ENCODE data around the gene RPSA.

Gene RPSA

DNA sequence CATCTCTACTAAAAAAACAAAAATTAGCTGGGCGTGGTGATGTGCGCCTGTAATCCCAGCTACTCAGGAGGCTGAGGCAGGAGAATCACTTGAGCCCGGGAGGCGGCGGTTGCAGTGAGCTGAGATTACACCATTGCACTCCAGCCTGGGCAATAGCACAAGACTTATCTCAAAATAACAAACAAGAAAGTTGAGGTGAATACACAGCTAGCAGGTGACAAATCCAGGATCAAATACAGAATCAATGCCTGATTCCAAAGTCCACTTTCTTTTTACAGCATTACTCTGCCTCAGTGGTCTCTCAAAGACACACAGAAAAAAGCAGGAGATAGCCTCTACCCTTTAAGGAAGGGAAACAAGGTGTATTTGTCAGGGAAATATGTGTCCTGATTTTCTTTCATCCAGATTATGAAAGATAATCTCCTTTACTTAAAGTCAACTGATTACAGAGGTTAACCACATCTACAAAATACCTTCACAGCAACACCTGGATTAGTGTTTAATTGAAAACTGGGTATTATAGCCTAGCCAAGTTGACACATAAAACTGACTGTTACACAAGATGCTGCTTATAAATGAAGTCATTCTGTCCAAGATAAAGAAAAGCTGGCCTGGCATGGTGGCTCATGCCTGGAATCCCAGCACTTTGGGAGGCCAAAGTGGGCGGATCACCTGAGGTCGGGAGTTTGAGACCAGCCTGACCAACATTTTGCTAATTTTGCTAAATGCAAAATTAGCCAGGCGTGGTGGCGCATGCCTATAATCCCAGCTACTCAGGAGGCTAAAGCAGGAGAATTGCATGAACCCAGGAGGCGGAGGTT lies 27.4 kb upstream of the RPSA start:
- H3K4me3 ChIP-seq: no peak overlapping the region
- no peaks in the 10 kb centered on the region for H3K9me3 ChIP-seq

DNA sequence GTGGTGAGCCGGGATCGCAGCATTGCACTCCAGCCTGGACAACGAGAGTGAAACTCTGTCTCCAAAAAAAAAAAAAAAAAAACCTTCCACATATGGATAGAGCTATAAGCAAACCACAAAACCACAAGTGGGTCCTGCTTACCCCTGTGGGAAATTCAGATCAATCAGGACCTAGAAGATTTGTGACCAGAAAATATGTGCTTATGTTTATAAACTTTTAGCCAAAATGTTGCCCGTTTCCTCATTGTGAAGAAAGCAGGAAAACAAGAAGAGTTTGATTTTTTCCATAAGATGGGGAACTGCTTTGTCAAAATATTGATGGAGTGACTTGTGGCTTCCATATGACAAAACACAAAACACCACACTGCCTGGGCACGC lies 26.8 kb upstream of the RPSA start:
- Histone ChIP-seq H3K27ac (no peak overlapping the region), H3K27me3 (no peaks in the 10 kb centered on the region), H3K36me3 (0 out of 2 replicates have a peak, but pooled peaks cover under 1% of the 10 kb centered on the region), H4K20me1 (peaks cover 16% of the 10 kb centered on the region), H3K4me1 (peaks cover 30% of the 10 kb centered on the region), H3K4me3 (no peak overlapping the region), H3K4me2 (peak overlapping the region; percentile 58), H3K9me3 (no peaks in the 10 kb centered on the region), H3K9ac (no peak overlapping the region)
- TF ChIP-seq Cebpa-rat (IDR thresholded peaks at IDR 0.05): no peak

More for the DNA sequence above, 27.4 kb upstream of the RPSA start:
- H3K9ac ChIP-seq: no peak overlapping the region
- no peaks in the 10 kb centered on the region for H3K27me3 ChIP-seq
- peak overlapping the region; percentile 58 for H3K4me2 ChIP-seq
- peaks cover 25% of the 10 kb centered on the region for H3K4me1 ChIP-seq
- no peaks in the 10 kb centered on the region for H3K36me3 ChIP-seq
- no peak overlapping the region for H3K27ac ChIP-seq
- H4K20me1 ChIP-seq: peaks cover 10% of the 10 kb centered on the region
- TF ChIP-seq Cebpa-rat (IDR thresholded peaks at IDR 0.05): no peak

- Histone ChIP-seq H3K9ac (no peak overlapping the region), H3K36me3 (peaks cover 13% of the 10 kb centered on the region; the same call in 1 of the 2 replicates), H3K9me3 (no peaks in the 10 kb centered on the region), H3K4me3 (no peak overlapping the region), H3K4me1 (peaks cover 44% of the 10 kb centered on the region), H3K4me2 (no peak overlapping the region), H3K27ac (no peak overlapping the region), H4K20me1 (peaks cover 32% of the 10 kb centered on the region), H3K27me3 (no peaks in the 10 kb centered on the region)
- no peak for TF ChIP-seq Cebpa-rat (IDR thresholded peaks at IDR 0.05)
Measured at GRCh38 chr3:39381432-39381831, 25.1 kb upstream of the RPSA start.

DNA sequence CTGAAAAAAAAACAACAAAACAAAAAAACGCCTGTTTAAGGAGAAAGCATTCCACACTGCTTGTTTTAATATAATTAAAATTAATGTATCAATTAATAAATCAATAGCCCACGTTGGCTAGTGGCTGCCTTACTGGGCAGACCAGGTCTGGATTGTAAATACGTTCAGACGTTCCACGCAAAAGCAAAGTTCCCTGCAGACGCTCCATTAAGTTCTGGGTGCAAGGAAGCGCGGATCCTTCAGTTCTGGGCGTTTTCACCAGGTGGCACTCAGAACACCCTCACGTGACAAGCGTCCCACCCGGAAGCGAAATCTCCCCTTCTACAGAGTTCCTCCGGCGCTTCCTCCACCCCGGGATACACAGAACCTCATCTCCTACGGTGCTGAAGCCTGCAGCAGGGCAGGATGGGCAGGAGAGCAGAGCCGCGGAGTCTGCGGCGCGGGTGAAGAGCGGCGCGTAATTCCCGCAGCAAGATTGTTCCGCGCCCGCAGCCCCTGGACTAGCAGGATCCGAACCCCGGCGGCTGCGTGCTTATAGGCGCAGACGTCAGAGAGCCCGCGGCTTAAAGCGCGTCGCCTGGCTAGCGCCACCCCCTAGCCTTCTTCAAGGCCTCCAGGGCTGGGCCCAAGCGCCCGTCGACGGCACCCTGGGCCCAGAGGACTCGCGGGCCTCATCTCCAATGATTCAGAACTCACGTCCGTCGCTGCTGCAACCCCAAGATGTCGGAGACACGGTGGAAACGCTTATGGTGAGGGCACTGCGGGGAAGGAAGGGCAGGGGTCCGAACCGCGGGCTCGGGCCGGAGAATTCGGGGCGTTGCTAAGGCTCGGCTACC lies 23.3 kb upstream of the RPSA start, which contains the start of gene SLC25A38:
Gene SLC25A38 (plus strand): TSS at position 326 of the 836 bp plus-strand sequence. CDS start 355 bp downstream, at position 681.
- no peak for TF ChIP-seq Cebpa-rat (IDR thresholded peaks at IDR 0.05)
- Histone ChIP-seq H3K9me3 (no peaks in the 10 kb centered on the region), H3K27ac (peak within 1 kb of the TSS; percentile 88), H3K4me2 (peak within 1 kb of the TSS; percentile 92), H3K27me3 (no peaks in the 10 kb centered on the region), H3K9ac (peak within 1 kb of the TSS; percentile 93), H3K4me1 (peaks cover 59% of the 10 kb centered on the region), H4K20me1 (peaks cover 50% of the 10 kb centered on the region), H3K4me3 (peak within 1 kb of the TSS; percentile 98), H3K36me3 (peaks cover 22% of the 10 kb centered on the region; the same call in 1 of the 2 replicates)

GRCh38 chr3:39383881-39384664 lies 22.4 kb upstream of the RPSA start:
- no peak for TF ChIP-seq Cebpa-rat (IDR thresholded peaks at IDR 0.05)
- H3K9me3 ChIP-seq: no peaks in the 10 kb centered on the region
- H3K4me3 ChIP-seq: peak overlapping the region; percentile 98
- peak overlapping the region; percentile 93 for H3K9ac ChIP-seq
- peaks cover 59% of the 10 kb centered on the region for H4K20me1 ChIP-seq
- peaks cover 67% of the 10 kb centered on the region for H3K4me1 ChIP-seq
- peak overlapping the region; percentile 92 for H3K4me2 ChIP-seq
- H3K27me3 ChIP-seq: no peaks in the 10 kb centered on the region
- H3K27ac ChIP-seq: peak overlapping the region; percentile 88
- peaks cover 22% of the 10 kb centered on the region; the same call in 1 of the 2 replicates for H3K36me3 ChIP-seq

DNA sequence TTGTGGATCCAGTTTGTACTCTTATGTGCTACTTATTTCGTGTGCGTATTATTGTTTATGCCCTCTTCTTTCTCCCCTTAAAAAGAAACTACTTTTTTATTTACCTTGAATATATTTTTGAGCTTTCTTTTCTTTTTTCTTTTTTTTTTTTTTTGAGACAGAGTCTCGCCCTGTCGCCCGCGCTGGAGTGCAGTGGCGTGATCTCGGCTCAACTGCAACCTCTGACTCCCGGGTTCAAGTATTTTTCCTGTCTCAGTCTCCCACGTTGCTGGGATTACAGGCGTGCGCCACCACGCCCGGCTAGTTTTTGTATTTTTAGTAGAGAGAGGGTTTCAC lies 21.9 kb upstream of the RPSA start:
- TF ChIP-seq Cebpa-rat (IDR thresholded peaks at IDR 0.05): no peak
- peak overlapping the region; percentile 98 for H3K4me3 ChIP-seq
- H3K27ac ChIP-seq: no peak overlapping the region
- H3K4me1 ChIP-seq: peaks cover 68% of the 10 kb centered on the region
- H3K27me3 ChIP-seq: no peaks in the 10 kb centered on the region
- peaks cover 64% of the 10 kb centered on the region for H4K20me1 ChIP-seq
- peaks cover 27% of the 10 kb centered on the region for H3K36me3 ChIP-seq
- no peaks in the 10 kb centered on the region for H3K9me3 ChIP-seq
- H3K9ac ChIP-seq: peak overlapping the region; percentile 93
- H3K4me2 ChIP-seq: peak overlapping the region; percentile 92

DNA sequence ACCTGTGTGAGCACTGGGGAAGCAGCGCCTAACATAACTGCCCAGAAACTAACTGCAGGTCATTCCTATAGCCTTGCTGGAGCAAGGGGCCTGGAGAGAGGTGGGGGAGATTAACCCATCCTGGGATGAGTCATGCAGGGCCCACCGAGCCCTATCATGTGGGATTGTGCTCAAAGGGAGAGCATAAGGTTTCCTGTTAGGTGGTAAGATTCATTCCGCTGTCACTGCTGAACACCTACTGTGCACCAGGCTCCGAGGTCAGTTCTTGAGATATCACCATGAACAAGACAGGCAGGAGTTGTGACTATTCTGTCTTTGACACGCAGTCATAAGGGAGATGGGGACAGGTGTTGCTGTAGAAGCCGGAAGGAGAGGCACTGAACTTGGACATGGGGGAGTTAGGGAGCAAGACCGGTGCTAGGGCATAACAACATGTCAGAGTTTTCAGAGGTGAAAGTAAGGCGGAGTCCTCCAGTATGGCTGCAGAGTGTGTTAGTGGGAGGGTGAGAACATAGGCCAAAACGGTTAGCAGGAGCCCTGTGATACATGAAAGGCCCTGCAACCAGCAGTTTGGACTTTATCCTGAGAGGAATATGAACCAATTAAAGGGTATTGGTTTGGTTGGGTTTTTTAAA lies 20.9 kb upstream of the RPSA start:
- Histone ChIP-seq H3K4me1 (peaks cover 70% of the 10 kb centered on the region), H3K27ac (no peak overlapping the region), H3K36me3 (peaks cover 37% of the 10 kb centered on the region), H3K4me3 (no peak overlapping the region), H3K9me3 (no peaks in the 10 kb centered on the region), H4K20me1 (peaks cover 74% of the 10 kb centered on the region), H3K4me2 (peak overlapping the region; percentile 92), H3K9ac (0 out of 2 replicates have a peak overlapping the region, but pooled peaks have one; percentile 7), H3K27me3 (no peaks in the 10 kb centered on the region)
- TF ChIP-seq Cebpa-rat (IDR thresholded peaks at IDR 0.05): no peak

DNA sequence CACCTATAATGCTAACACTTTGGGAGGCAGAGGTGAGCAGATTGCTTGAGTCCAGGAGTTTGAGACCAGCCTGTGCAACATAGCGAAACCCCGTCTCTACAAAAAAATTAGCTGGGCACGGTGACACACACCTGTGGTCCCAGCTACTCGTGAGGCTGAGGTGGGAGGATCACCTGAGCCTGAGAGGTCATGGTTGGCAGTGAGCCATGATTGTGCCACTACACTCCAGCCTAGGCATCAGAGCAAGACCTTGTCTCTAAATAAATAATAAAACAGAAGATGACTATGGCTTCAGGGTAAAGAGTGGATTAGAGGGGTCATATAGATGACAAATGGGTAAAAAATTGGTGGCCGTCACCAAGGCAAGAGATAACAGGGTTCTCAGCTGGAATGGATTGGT lies 20.2 kb upstream of the RPSA start:
- H3K27ac ChIP-seq: no peak overlapping the region
- H3K9ac ChIP-seq: no peak overlapping the region
- no peak for TF ChIP-seq Cebpa-rat (IDR thresholded peaks at IDR 0.05)

More for the DNA sequence above, 20.2 kb upstream of the RPSA start:
- Histone ChIP-seq H3K9me3 (no peaks in the 10 kb centered on the region), H3K4me3 (no peak overlapping the region), H3K4me2 (no peak overlapping the region), H3K4me1 (peaks cover 75% of the 10 kb centered on the region), H3K36me3 (peaks cover 44% of the 10 kb centered on the region), H4K20me1 (peaks cover 81% of the 10 kb centered on the region), H3K27me3 (no peaks in the 10 kb centered on the region)
